HG03439 (cell line): ENCODE data around the gene DGKK.

Source experiments
- ATAC-seq: cut with Tn5 transposase; IDR thresholded peaks from one replicate; pipeline ENCODE4 v1.9.1; 2021; ENCODE audit warnings: mild to moderate bottlenecking, moderate library complexity; ENCODE audit not compliant: unreplicated experiment

The DGKK gene, protein sequence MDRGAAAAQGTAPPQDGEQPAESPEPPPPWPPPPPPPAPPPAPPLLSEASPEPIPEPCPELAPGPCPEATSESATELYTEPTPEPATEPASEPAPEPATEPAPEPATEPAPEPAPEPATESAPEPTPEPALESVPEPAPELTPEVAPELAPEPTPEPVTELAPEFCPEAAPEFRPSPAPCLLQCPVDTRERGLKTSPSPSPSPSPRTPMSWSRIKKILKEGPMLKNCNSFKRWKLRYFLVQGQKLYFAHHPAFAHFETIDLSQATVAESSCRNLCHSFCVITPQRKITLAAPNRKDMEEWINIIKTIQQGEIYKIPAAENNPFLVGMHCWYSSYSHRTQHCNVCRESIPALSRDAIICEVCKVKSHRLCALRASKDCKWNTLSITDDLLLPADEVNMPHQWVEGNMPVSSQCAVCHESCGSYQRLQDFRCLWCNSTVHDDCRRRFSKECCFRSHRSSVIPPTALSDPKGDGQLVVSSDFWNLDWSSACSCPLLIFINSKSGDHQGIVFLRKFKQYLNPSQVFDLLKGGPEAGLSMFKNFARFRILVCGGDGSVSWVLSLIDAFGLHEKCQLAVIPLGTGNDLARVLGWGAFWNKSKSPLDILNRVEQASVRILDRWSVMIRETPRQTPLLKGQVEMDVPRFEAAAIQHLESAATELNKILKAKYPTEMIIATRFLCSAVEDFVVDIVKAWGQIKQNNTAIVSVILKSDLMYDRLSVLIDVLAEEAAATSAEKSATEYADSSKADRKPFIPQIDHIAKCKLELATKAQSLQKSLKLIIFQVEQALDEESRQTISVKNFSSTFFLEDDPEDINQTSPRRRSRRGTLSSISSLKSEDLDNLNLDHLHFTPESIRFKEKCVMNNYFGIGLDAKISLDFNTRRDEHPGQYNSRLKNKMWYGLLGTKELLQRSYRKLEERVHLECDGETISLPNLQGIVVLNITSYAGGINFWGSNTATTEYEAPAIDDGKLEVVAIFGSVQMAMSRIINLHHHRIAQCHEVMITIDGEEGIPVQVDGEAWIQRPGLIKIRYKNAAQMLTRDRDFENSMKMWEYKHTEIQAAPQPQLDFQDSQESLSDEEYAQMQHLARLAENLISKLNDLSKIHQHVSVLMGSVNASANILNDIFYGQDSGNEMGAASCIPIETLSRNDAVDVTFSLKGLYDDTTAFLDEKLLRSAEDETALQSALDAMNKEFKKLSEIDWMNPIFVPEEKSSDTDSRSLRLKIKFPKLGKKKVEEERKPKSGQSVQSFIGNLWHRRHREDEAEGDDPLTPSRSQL

GRCh38 chrX:50470103-50471031, at the start of gene DGKK:
TSS of gene DGKK (minus strand) at chrX:50470825. CDS start at chrX:50470678, 147 bp downstream.
- no peak for ATAC-seq

DNA sequence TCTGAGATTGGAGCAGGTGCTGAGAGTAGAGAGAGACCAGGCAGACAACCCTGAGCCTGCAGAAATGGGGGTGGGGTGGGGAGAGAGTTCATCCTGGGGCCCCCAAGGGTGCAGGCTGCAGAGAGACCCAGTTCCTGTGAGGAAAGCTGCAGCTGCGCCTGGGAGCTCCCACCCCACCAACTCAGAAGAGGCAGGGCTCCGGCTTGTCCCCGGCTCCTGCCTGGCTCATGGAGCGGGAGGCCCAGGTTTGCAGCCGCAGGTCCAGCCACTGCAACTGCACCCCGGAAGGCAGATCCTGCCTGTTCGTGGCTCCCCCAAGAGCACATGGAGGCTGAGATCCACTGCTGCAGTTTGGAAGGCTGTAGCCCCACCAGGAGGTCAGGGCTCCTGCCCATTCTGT, 44.2 kb upstream of the DGKK start:
- no peak for ATAC-seq

GRCh38 chrX:50497114-50497513, 26.5 kb upstream of the DGKK start:
- no peak for ATAC-seq

- ATAC-seq, result no peak
Observed at GRCh38 chrX:50495616-50496015, 25.0 kb upstream of the DGKK start.

DNA sequence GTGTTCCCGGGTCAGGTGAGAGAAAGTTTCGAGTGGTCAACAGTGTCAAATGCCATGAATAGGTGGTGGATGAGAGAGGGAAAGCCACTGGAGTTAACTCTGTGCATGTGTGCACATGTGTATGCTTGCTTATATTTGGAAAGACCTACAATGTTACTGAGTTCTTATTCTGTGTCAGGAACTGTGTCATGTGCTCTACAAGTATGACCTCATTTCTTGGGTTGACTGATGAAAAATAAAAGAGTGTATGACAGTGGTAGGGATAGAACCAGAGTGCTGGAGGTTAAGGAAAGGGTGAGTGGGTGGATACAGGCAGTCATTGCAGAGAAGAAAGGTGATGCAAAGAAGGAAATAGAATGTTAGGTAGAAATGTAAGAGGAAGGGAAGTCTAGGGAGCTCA, 22.1 kb upstream of the DGKK start:
- no peak for ATAC-seq

DNA sequence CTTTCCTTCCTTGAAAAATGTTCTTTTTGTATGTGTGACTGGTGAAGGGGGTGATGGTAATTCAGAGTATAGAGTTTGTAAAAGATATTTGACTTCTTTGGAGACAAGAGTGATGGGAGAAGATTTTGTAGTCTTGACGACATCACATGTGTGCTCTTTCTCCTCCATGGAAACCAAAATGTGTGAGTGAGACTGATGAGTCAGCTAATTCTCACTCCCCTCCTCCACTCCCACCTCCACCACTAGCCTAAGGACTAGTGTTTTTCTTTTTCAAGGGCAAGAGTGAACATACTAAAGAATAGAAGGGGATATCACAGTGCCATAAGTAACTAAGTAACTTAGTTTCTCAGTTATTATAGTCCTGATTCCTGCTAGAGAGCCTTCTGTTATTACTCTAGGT, 14.0 kb upstream of the DGKK start:
- ATAC-seq, result no peak

GRCh38 chrX:50483283-50483682, 12.7 kb upstream of the DGKK start:
- no peak for ATAC-seq

GRCh38 chrX:50475208-50475607, 4.6 kb upstream of the DGKK start:
- ATAC-seq, result no peak

DNA sequence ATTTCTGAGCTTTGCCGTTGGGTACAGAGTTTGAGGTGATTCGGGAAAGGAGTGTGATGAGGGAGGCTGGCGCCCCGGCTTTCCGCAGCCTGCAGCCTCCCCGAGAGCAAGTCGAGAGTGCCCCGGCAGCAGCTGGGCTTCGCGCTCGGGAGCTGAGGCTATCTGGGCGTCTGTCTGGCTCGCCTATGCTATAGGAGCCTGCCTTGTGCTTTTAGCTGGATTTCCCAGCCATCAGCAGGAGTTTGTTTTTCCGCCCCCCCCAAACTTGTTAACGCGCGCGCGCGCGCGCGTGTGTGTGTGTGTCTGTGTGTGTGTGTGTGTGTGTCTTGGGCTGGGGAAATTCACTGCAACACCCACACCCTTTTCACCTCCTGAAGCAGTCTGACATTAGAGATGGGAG, 765 bp upstream of the DGKK start:
- ATAC-seq, result no peak

DNA sequence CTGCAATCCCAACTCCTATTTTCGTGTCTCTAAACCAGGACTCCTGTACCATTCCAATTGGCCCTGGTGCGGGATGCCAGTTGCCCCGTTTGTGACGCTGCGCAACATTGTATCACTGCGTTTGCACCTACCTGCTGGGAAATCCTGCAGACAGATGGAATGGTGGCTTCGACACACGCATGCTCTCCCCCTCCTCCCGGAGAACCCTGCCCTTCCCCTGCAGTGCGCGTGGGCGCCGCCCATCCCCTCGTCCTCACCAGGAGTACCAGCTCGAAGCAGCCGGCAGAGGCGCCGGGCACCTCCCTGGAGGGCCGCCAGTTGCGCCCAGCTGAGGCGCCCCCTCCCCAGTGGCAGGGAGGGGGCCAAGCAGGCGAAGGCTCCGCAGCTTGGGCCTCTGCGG, 1.4 kb downstream of the DGKK start:
- ATAC-seq, result no peak

DNA sequence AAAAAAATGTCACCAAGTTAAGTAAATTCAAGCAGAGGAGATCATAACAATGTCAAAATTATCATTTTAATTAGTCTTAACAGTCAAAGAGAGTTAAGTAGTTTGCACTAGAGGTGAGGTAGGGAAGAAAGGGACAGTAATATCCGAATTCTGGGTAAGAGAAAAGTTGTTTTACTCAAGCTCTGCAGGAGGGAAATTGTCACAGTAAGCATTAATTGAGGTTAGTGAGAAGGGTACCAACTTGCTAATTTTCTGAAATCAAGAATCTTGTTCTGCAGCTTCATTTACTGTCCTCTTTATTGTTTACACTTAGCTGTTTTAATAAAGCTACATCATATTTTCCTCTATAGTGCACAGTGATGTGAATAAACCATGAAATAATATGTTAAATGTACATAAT, 11.0 kb downstream of the DGKK start:
- ATAC-seq, result no peak

- ATAC-seq, result no peak
Observed at GRCh38 chrX:50458483-50458882, 12.1 kb downstream of the DGKK start.

- ATAC-seq, result no peak
Observed at GRCh38 chrX:50456712-50457484, 13.7 kb downstream of the DGKK start.

DNA sequence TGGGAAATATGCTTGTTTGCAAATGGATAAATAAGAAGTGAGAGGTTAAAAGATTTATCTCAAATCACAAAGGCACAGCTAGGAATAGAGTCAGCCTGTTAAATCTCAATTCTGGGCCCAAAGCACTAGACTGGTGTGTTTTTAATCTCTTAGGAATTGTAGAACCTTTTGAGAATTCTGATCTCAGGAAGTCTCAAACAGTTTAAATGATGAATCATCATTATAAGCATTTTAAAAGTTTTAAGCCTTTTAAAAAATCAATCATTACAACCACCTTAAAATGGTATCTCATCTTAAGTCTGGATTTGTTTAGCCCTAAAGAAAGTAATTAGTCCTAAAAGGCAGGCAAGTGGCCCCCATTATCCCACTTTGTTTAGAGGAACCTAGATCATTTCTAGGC, 17.8 kb downstream of the DGKK start:
- ATAC-seq, result no peak

- no peak for ATAC-seq
Observed at GRCh38 chrX:50450324-50450723, 20.3 kb downstream of the DGKK start.

DNA sequence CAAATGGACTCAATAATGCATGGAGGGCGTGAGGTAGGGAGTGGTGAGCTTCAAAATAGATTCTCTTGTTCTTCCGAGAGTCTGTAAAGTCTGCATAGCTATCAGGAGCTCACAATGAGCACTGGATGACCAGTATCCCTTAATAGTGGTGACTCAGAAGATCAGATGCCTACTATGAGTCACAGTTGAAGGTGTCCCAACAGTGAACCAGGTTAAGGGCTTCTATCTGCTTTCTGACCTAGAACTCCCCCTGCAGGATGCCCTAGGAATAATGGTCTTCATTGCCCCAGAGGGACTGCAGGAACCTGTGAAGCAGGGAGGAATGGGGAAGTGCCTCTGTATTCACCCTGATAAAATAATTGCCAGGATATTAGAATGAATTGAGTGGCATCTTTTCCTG, 22.1 kb downstream of the DGKK start:
- no peak for ATAC-seq

DNA sequence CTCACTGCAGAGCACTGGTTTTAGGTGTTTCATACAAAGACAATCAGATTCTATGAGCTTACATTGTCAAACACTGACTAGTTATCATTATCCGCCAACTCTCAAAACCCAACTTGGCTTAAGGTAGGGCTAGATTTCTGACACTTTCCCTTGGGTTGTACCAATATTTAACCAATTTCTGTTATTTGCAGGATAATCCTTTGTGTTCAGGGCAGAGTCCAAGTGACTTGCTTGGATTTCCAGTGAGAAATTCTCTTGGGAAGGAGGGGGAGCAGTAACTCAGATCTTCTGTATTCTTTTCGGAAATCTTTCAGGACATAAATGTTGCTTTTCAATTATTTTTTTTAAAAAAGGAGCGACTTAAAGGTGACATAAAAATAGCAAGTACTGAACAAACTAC, 23.1 kb downstream of the DGKK start:
- ATAC-seq, result no peak

DNA sequence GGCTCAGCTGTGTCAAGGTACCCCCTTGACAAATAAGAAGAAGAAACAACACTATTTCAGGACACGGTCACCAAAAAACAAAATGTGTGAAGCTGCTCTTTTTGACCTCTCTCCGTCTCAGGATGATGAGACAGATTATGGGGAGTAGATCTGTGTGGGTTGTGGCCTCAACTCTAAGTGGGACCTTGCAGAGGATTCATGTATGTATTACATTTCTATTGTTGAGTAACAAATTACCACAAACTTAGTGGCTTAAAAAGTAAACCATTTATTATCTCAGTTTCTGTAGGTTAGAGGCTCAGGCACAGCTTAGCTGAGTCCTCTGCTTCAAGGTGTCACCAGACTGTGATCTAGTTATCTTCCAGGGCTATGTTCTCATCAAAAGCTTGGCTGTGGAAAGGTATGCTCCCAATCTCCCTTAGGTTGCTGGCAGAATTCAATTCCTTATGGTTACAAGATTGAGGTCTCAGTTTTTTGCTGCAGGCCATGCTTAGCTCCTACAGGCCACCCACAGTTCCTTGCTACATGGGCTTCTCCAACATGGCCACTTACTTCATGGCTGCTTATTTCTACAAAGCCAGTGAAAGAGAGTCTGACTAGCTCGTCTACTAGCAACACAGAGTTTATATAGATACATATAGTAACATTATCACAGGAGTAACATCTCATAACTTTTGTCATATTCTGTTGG, 28.1 kb downstream of the DGKK start:
- ATAC-seq, result no peak

DNA sequence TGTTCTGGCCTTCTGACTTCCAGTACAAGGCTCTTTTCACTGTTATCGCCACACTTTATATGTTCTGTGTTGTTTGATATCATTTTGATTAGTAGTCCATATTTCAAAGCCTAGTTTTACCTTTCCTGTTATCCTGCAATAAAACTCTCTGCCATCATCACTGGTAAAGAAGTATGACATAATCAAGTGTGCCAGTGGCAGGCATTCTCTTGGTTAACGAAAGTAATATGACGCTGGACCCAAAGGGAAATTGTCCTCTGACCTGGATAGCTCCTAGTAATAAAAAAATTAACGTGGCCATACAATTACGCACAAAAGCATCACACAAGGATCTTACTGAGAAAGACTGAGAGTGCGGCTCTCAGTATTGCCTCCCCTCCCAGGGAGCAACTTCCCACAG, 33.8 kb downstream of the DGKK start:
- no peak for ATAC-seq
